ENCODE results near the gene APBA1.

GRCh38 chr9:69683927-69684326 is 11.8 kb upstream of the APBA1 start:
- TF ChIP-seq RFX5 (IDR thresholded peaks at IDR 0.05; ENCODE audit: borderline replicate concordance, low read depth, low read length) (no peak), POLR2AphosphoS5 (IDR thresholded peaks at IDR 0.05; ENCODE audit: low read depth, low read length) (no peak), JUN (IDR thresholded peaks at IDR 0.05; ENCODE audit: low read depth, low read length) (no peak), MAFK (IDR thresholded peaks at IDR 0.05; ENCODE audit: low read depth, low read length) (no peak), SUZ12 (IDR thresholded peaks at IDR 0.05; ENCODE audit: low read length) (no peak)

All from H1 (cell line).